GM23338 (cell line): ENCODE results near the gene BCL2. TPM values are rescaled to one million over a fixed set of nuclear protein-coding genes. Genes with fewer than 3 reads are reported as not detected.

ENCODE experiments used
- ATAC-seq: fragments of 200-7000 bp; cut with Tn5 transposase; 3 replicates; pipeline ENCODE4 v1.9.1; 2020
- DNase-seq: peaks from one replicate; pipeline ENCODE4 v3.0.0-alpha.2; 2015; ENCODE audit warnings: low spot score
- H2AFZ ChIP-seq: fragments of 200-600 bp; sonication (generic); 2 replicates; pipeline ENCODE4 v1.8.0; 2016; ENCODE audit warnings: antibody characterized with exemption, mild to moderate bottlenecking, moderate library complexity
- H3F3A ChIP-seq: fragments of 200-600 bp; sonication (generic); replicated peaks from 2 replicates; pipeline ENCODE4 v1.8.0; 2017; ENCODE audit warnings: antibody characterized with exemption, mixed run types, low read depth
- H3K27ac ChIP-seq: fragments of 200-600 bp; sonication (generic); 2 replicates; pipeline ENCODE4 v1.6.1; 2016; ENCODE audit warnings: low read depth
- H3K27me3 ChIP-seq: fragments of 200-600 bp; sonication (generic); 2 replicates; pipeline ENCODE4 v1.8.0; 2016; ENCODE audit warnings: mild to moderate bottlenecking, mixed run types, moderate library complexity; ENCODE audit not compliant: insufficient read depth
- H3K36me3 ChIP-seq: fragments of 200-600 bp; sonication (generic); 2 replicates; pipeline ENCODE4 v1.8.0; 2016; ENCODE audit warnings: mild to moderate bottlenecking; ENCODE audit not compliant: insufficient read depth
- H3K4me1 ChIP-seq: fragments of 200-600 bp; sonication (generic); 2 replicates; pipeline ENCODE4 v1.8.0; 2016; ENCODE audit warnings: mild to moderate bottlenecking, moderate library complexity; ENCODE audit not compliant: insufficient read depth
- H3K4me2 ChIP-seq: fragments of 200-600 bp; sonication (generic); 2 replicates; pipeline ENCODE4 v1.7.1; 2017; ENCODE audit warnings: mixed run types
- H3K4me3 ChIP-seq: fragments of 200-600 bp; sonication (generic); 2 replicates; pipeline ENCODE4 v1.6.1; 2016; ENCODE audit warnings: mixed run types
- H3K79me2 ChIP-seq: fragments of 200-600 bp; sonication (generic); replicated peaks from 2 replicates; pipeline ENCODE4 v1.8.0; 2017; ENCODE audit warnings: mild to moderate bottlenecking; ENCODE audit not compliant: insufficient read depth
- H3K9me2 ChIP-seq: fragments of 200-600 bp; sonication (generic); 2 replicates; pipeline ENCODE4 v1.8.0; 2017; ENCODE audit not compliant: insufficient read depth
- H4K20me1 ChIP-seq: fragments of 200-600 bp; sonication (generic); replicated peaks from 2 replicates; pipeline ENCODE4 v1.8.0; 2017; ENCODE audit warnings: mild to moderate bottlenecking; ENCODE audit not compliant: insufficient read depth
- H3K27ac Mint-ChIP-seq: 2 replicates; pipeline ENCODE4 v1.8.0; 2020; ENCODE audit warnings: inconsistent platforms, mild to moderate bottlenecking, moderate library complexity, mixed read lengths
- H3K27me3 Mint-ChIP-seq: 3 replicates; pipeline ENCODE4 v1.8.0; 2022; ENCODE audit warnings: low read depth, mild to moderate bottlenecking, moderate library complexity, mixed read lengths, inconsistent platforms; ENCODE audit not compliant: insufficient read depth, poor library complexity
- H3K36me3 Mint-ChIP-seq: 3 replicates; pipeline ENCODE4 v1.8.0; 2021; ENCODE audit warnings: low read depth, mild to moderate bottlenecking, inconsistent platforms, moderate library complexity, mixed read lengths
- H3K4me1 Mint-ChIP-seq: 3 replicates; pipeline ENCODE4 v1.8.0; 2020; ENCODE audit warnings: mild to moderate bottlenecking, inconsistent platforms, mixed read lengths
- H3K4me3 Mint-ChIP-seq: 3 replicates; pipeline ENCODE4 v1.8.0; 2021; ENCODE audit warnings: moderate library complexity, mild to moderate bottlenecking, inconsistent platforms, mixed read lengths
- H3K9me3 Mint-ChIP-seq: 3 replicates; pipeline ENCODE4 v1.8.0; 2020; ENCODE audit warnings: moderate library complexity, mild to moderate bottlenecking, inconsistent platforms, mixed read lengths
- CREB1 ChIP-seq: fragments of 250-450 bp; sonication (Bioruptor Pico); IDR thresholded peaks from 2 replicates; pipeline ENCODE4 v1.5.0; 2020; ENCODE audit warnings: low read depth, mild to moderate bottlenecking, moderate library complexity
- EZH2 ChIP-seq: fragments of 200-600 bp; sonication (generic); IDR thresholded peaks from one replicate; pipeline ENCODE4 v1.8.0; 2017; ENCODE audit warnings: antibody characterized with exemption, mild to moderate bottlenecking, low read depth; ENCODE audit not compliant: unreplicated experiment
- EZH2phosphoT487 ChIP-seq: fragments of 200-600 bp; sonication (generic); IDR thresholded peaks from one replicate; pipeline ENCODE4 v1.8.1; 2018; ENCODE audit warnings: antibody characterized with exemption; ENCODE audit not compliant: unreplicated experiment
- JUNB ChIP-seq: IDR thresholded peaks from one replicate; pipeline ENCODE4 v1.6.1; 2016; ENCODE audit warnings: antibody characterized with exemption; ENCODE audit not compliant: unreplicated experiment
- NANOG ChIP-seq: IDR thresholded peaks from 2 replicates; pipeline ENCODE4 v1.6.1; 2016; ENCODE audit warnings: antibody characterized with exemption, borderline replicate concordance
- POLR2AphosphoS5 ChIP-seq: IDR thresholded peaks from 2 replicates; pipeline ENCODE4 v1.6.1; 2016; ENCODE audit warnings: antibody characterized with exemption, low read depth
- ZNF114 ChIP-seq: fragments of 250-450 bp; sonication (Bioruptor Pico); IDR thresholded peaks from 2 replicates; pipeline ENCODE4 v1.5.0; 2020; ENCODE audit warnings: mild to moderate bottlenecking, moderate library complexity
- polyA plus RNA-seq: library from polyadenylated mRNA; unstranded; fragments of >200 nt; fragmentation: Nextera tagmentation; extraction: Ambion mirVana; gene quantifications from 2 replicates; pipeline ENCODE4 v1.2.1, GENCODE V29; 2016
- total RNA-seq: library from RNA; depleted of rRNA; stranded (reverse); fragments of >200 nt; shearing (Covaris generic); gene quantifications from 2 replicates; pipeline ENCODE4 v1.2.3, GENCODE V29; 2014
- TF ChIP-seq, protein P1 (sequence below), 2 experiments: fragments of 200-600 bp in 1 of 2; sonication (generic) in 1 of 2; conservative IDR thresholded peaks; 2 replicates each; pipeline versions ENCODE4 v1.5.1 to v1.6.1; 2016 to 2017; ENCODE audit warnings: antibody characterized with exemption in 2 of 2, low read depth in 2 of 2, mild to moderate bottlenecking in 2 of 2, moderate library complexity in 1 of 2
- TF ChIP-seq, protein P2 (sequence below): fragments of 250-450 bp; sonication (Bioruptor Pico); IDR thresholded peaks from 2 replicates; pipeline ENCODE4 v1.5.0; 2020; ENCODE audit warnings: mild to moderate bottlenecking, moderate library complexity

Gene BCL2
- total and polyA plus RNA-seq, 2 experiments from 2014 or later, result 1.2 to 4.0 TPM

DNA sequence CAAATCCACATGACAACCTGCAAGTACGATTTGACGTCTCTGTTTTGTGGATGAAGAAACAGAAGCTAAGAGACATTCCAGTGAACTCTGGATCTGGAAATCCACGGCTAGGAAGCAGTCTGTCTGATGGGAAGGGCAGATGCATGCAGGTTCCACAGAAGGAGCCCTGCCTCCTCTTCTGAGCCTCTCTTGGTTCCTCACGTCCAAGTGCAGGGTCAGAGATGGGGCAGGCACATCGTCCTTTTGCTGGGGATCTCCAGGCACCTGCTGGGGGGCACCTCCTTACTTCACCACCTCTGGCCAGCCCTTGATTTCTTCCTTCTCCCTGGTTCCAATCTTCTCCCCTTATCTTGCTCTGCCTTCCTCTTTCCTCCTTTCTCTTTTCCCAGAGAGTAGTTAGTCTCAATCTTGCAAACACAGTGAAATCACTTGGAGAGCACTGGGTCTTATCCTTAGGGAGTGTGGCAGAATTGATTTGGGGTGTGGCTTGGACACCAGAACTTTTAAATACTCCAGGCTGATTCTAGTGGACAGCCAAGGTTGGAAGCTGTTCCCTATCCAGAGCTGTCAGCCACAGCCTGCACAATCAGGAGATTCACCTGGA is 137.8 kb downstream of the BCL2 start (continued):
- TF ChIP-seq, protein P1, sequence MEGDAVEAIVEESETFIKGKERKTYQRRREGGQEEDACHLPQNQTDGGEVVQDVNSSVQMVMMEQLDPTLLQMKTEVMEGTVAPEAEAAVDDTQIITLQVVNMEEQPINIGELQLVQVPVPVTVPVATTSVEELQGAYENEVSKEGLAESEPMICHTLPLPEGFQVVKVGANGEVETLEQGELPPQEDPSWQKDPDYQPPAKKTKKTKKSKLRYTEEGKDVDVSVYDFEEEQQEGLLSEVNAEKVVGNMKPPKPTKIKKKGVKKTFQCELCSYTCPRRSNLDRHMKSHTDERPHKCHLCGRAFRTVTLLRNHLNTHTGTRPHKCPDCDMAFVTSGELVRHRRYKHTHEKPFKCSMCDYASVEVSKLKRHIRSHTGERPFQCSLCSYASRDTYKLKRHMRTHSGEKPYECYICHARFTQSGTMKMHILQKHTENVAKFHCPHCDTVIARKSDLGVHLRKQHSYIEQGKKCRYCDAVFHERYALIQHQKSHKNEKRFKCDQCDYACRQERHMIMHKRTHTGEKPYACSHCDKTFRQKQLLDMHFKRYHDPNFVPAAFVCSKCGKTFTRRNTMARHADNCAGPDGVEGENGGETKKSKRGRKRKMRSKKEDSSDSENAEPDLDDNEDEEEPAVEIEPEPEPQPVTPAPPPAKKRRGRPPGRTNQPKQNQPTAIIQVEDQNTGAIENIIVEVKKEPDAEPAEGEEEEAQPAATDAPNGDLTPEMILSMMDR (conservative IDR thresholded peaks at IDR 0.05; ENCODE audit: low read depth in 2 of 2), result no peak
- TF ChIP-seq CREB1 (CRISPR knock-in tag), result no peak
- no peak for TF ChIP-seq EZH2
- TF ChIP-seq POLR2AphosphoS5, result no peak

DNA sequence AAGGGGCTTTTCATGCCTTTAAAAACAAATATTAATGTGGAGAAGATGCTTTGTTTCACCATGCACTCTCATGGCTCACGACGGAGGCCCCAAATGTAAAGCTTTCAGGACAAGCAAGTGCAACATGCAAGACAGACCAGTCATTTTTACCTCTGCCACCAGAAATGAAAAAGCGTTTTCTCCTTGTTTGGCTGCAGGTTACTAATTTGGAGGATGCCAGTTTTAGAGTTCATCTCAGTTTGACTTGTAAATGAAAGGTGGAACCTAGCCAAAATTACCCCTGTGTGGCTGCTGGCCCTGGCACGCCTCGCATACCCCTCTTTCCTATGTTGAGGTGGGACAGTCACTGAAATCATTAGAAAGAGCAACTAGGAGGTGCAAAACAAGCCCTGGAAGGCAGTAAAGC is 138.6 kb downstream of the BCL2 start:
- H2AFZ ChIP-seq, result no peak overlapping the region
- peaks cover 12% of the 10 kb centered on the region; the same call in 1 of the 2 replicates for H3K4me1 ChIP-seq
- TF ChIP-seq EZH2phosphoT487 (no peak), CREB1 (CRISPR knock-in tag) (no peak), JUNB (no peak), NANOG (no peak), ZNF114 (CRISPR knock-in tag) (no peak)
- TF ChIP-seq, protein P2, sequence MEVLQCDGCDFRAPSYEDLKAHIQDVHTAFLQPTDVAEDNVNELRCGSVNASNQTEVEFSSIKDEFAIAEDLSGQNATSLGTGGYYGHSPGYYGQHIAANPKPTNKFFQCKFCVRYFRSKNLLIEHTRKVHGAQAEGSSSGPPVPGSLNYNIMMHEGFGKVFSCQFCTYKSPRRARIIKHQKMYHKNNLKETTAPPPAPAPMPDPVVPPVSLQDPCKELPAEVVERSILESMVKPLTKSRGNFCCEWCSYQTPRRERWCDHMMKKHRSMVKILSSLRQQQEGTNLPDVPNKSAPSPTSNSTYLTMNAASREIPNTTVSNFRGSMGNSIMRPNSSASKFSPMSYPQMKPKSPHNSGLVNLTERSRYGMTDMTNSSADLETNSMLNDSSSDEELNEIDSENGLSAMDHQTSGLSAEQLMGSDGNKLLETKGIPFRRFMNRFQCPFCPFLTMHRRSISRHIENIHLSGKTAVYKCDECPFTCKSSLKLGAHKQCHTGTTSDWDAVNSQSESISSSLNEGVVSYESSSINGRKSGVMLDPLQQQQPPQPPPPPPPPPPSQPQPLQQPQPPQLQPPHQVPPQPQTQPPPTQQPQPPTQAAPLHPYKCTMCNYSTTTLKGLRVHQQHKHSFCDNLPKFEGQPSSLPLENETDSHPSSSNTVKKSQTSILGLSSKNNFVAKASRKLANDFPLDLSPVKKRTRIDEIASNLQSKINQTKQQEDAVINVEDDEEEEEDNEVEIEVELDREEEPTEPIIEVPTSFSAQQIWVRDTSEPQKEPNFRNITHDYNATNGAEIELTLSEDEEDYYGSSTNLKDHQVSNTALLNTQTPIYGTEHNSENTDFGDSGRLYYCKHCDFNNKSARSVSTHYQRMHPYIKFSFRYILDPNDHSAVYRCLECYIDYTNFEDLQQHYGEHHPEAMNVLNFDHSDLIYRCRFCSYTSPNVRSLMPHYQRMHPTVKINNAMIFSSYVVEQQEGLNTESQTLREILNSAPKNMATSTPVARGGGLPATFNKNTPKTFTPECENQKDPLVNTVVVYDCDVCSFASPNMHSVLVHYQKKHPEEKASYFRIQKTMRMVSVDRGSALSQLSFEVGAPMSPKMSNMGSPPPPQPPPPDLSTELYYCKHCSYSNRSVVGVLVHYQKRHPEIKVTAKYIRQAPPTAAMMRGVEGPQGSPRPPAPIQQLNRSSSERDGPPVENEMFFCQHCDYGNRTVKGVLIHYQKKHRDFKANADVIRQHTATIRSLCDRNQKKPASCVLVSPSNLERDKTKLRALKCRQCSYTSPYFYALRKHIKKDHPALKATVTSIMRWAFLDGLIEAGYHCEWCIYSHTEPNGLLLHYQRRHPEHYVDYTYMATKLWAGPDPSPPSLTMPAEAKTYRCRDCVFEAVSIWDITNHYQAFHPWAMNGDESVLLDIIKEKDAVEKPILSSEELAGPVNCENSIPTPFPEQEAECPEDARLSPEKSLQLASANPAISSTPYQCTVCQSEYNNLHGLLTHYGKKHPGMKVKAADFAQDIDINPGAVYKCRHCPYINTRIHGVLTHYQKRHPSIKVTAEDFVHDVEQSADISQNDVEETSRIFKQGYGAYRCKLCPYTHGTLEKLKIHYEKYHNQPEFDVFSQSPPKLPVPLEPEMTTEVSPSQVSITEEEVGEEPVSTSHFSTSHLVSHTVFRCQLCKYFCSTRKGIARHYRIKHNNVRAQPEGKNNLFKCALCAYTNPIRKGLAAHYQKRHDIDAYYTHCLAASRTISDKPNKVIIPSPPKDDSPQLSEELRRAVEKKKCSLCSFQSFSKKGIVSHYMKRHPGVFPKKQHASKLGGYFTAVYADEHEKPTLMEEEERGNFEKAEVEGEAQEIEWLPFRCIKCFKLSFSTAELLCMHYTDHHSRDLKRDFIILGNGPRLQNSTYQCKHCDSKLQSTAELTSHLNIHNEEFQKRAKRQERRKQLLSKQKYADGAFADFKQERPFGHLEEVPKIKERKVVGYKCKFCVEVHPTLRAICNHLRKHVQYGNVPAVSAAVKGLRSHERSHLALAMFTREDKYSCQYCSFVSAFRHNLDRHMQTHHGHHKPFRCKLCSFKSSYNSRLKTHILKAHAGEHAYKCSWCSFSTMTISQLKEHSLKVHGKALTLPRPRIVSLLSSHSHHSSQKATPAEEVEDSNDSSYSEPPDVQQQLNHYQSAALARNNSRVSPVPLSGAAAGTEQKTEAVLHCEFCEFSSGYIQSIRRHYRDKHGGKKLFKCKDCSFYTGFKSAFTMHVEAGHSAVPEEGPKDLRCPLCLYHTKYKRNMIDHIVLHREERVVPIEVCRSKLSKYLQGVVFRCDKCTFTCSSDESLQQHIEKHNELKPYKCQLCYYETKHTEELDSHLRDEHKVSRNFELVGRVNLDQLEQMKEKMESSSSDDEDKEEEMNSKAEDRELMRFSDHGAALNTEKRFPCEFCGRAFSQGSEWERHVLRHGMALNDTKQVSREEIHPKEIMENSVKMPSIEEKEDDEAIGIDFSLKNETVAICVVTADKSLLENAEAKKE (CRISPR knock-in tag), result no peak
- TF ChIP-seq, protein P1 (conservative IDR thresholded peaks at IDR 0.05; ENCODE audit: low read depth in 2 of 2), result no peak
- no peaks in the 10 kb centered on the region for H3F3A ChIP-seq
- no peak overlapping the region for H3K27ac ChIP-seq
- H3K9me3 Mint-ChIP-seq, result no peaks in the 10 kb centered on the region
- H3K4me2 ChIP-seq, result no peak overlapping the region
- no peaks in the 10 kb centered on the region for H3K27me3 ChIP-seq
- H3K36me3 ChIP-seq, result no peaks in the 10 kb centered on the region
- H3K9me2 ChIP-seq, result no peaks in the 10 kb centered on the region
- ATAC-seq, result no peak
- no peaks in the 10 kb centered on the region for H3K36me3 Mint-ChIP-seq
- no peak for DNase-seq
- peaks cover 26% of the 10 kb centered on the region for H3K4me1 Mint-ChIP-seq
- no peaks in the 10 kb centered on the region for H3K79me2 ChIP-seq
- H4K20me1 ChIP-seq, result no peaks in the 10 kb centered on the region
- no peak overlapping the region for H3K27ac Mint-ChIP-seq
- H3K4me3 ChIP-seq, result no peak overlapping the region
- peaks cover 4% of the 10 kb centered on the region for H3K27me3 Mint-ChIP-seq
- no peak overlapping the region for H3K4me3 Mint-ChIP-seq
